ENCODE data around the gene KLF1.

DNA sequence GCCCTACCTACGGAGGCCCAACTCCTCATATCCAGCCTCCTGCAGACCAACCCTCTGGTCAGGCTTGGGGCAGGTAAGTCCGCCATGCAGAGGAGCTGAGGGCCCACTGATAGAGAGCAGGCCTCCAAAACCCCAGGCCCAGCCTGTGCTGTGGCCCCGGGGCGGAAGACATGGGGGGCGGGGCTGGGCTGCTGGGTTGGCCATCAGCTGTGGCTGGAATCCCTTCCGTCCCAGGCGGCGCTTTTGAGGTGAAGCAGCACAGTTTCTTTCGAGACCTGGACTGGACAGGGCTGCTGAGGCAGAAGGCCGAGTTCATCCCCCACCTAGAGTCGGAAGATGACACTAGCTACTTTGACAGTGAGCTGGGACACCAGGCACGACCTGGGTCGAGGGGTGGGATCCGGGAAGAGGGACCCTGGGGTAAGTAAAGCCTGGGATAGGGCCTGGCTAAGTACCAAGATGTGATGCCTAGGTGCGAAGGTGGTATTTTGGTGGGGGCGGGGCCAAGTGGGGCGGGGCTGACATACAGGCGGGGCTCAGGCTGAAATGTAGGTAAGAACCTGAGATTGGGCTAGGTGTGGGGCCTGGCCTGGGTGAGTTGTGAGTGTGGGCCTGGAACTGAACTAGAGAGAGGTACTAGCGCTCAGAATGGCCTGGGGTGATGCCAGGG lies 21.1 kb downstream of the KLF1 start:
- TF ChIP-seq, protein P1, sequence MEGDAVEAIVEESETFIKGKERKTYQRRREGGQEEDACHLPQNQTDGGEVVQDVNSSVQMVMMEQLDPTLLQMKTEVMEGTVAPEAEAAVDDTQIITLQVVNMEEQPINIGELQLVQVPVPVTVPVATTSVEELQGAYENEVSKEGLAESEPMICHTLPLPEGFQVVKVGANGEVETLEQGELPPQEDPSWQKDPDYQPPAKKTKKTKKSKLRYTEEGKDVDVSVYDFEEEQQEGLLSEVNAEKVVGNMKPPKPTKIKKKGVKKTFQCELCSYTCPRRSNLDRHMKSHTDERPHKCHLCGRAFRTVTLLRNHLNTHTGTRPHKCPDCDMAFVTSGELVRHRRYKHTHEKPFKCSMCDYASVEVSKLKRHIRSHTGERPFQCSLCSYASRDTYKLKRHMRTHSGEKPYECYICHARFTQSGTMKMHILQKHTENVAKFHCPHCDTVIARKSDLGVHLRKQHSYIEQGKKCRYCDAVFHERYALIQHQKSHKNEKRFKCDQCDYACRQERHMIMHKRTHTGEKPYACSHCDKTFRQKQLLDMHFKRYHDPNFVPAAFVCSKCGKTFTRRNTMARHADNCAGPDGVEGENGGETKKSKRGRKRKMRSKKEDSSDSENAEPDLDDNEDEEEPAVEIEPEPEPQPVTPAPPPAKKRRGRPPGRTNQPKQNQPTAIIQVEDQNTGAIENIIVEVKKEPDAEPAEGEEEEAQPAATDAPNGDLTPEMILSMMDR (IDR thresholded peaks at IDR 0.05), result no peak
- TF ChIP-seq POLR2AphosphoS5 (IDR thresholded peaks at IDR 0.05), result no peak
- no peak for TF ChIP-seq POLR2A (IDR thresholded peaks at IDR 0.05)
- TF ChIP-seq EP300 (IDR thresholded peaks at IDR 0.05), result no peak

Measured in gastroesophageal sphincter (tissue), 3 donors.